Measurements from ENCODE around the gene TMED10. TPM values are rescaled to one million over a fixed set of nuclear protein-coding genes. Genes with fewer than 3 reads are reported as not detected.
A peak's percentile ranks its signal among the peaks of the same experiment; 100 is the strongest.

Gene TMED10
- total RNA-seq, 1 donor from 2014 or later, result 189 TPM

DNA sequence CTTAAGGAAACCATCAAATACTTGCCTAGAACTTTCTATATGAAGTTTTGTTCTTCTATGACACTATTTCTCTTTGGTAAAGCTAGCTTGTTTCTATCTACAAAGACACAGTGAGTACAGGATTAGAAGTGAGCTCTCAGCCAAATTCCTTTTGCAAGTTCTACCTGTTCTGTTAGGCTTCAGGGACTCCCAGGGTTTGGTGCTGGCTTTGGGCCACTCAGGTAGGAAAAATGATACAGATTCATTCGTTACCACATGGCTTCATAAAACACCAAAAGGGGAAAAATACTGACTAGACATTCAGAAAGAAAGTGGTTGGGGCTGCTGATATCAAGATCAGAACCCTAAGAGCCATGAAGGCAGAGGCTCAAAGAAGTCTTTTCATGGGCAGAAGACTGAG is 93.1 kb downstream of the TMED10 start:
- DNase-seq, result no peak

DNA sequence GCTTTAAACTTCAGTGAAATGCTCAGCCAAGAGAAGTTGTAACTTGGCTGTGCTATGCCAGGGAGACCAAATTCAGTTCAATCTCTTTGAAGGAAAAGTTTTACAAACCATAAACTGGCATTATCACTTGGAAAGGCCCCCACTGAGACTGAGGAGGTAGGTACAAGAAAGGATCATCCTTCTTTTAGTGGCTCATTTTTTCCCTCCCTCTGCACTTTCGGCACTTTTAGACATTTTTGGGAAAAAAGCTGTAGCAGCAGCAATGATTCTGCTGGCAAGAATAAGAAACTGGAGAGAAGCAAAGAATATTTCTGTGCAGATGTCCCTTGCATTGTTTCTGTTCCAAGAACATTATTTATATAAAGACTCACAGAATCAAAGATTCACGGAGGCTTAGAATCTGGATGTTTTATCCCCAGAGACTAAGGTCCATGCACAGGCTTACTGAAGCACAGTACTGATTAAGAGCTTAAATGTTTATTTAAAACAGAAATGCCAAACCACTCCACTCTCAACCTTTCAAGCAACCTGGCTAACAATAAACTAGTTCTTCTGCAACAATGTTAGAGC is 94.7 kb downstream of the TMED10 start:
- DNase-seq, result peak; percentile 63

Small RNA genes lying within 50 kb of the gene (small RNA-seq; reads per million reads assigned to genes)
- gene HIF1AP1 (ENCODE audit: low replicate concordance) (not detected), gene RNU4ATAC14P (ENCODE audit: low replicate concordance) (not detected)

Other genes starting within 250 kb of the TMED10 start
- 8.6 TPM for gene PGF, start 221.0 kb downstream of the TMED10 start, total RNA-seq
- 46.8 TPM for gene EIF2B2, start 173.7 kb downstream of the TMED10 start, total RNA-seq
- gene MLH3, start 125.1 kb downstream of the TMED10 start, total RNA-seq, result 63.5 TPM
- 14.6 TPM for gene ACYP1, start 112.6 kb downstream of the TMED10 start, total RNA-seq
- gene ZC2HC1C, start 107.0 kb downstream of the TMED10 start, total RNA-seq, result 0.62 TPM
- 70.2 TPM for gene NEK9, start 49.6 kb downstream of the TMED10 start, total RNA-seq
- 136 TPM for gene FOS, start 102.2 kb upstream of the TMED10 start, total RNA-seq

All from tongue (tissue), 3 donors.